GM23338 (cell line): ENCODE results near the gene IGFL4. TPM values are rescaled to one million over a fixed set of nuclear protein-coding genes. Genes with fewer than 3 reads are reported as not detected.

Source experiments
- ATAC-seq: fragments of 200-7000 bp; cut with Tn5 transposase; 3 replicates; pipeline ENCODE4 v1.9.1; 2020
- DNase-seq: peaks from one replicate; pipeline ENCODE4 v3.0.0-alpha.2; 2015; ENCODE audit warnings: low spot score
- H2AFZ ChIP-seq: fragments of 200-600 bp; sonication (generic); 2 replicates; pipeline ENCODE4 v1.8.0; 2016; ENCODE audit warnings: antibody characterized with exemption, mild to moderate bottlenecking, moderate library complexity
- H3F3A ChIP-seq: fragments of 200-600 bp; sonication (generic); replicated peaks from 2 replicates; pipeline ENCODE4 v1.8.0; 2017; ENCODE audit warnings: antibody characterized with exemption, mixed run types, low read depth
- H3K27ac ChIP-seq: fragments of 200-600 bp; sonication (generic); 2 replicates; pipeline ENCODE4 v1.6.1; 2016; ENCODE audit warnings: low read depth
- H3K27me3 ChIP-seq: fragments of 200-600 bp; sonication (generic); 2 replicates; pipeline ENCODE4 v1.8.0; 2016; ENCODE audit warnings: mild to moderate bottlenecking, mixed run types, moderate library complexity; ENCODE audit not compliant: insufficient read depth
- H3K36me3 ChIP-seq: fragments of 200-600 bp; sonication (generic); 2 replicates; pipeline ENCODE4 v1.8.0; 2016; ENCODE audit warnings: mild to moderate bottlenecking; ENCODE audit not compliant: insufficient read depth
- H3K4me1 ChIP-seq: fragments of 200-600 bp; sonication (generic); 2 replicates; pipeline ENCODE4 v1.8.0; 2016; ENCODE audit warnings: mild to moderate bottlenecking, moderate library complexity; ENCODE audit not compliant: insufficient read depth
- H3K4me2 ChIP-seq: fragments of 200-600 bp; sonication (generic); 2 replicates; pipeline ENCODE4 v1.7.1; 2017; ENCODE audit warnings: mixed run types
- H3K4me3 ChIP-seq: fragments of 200-600 bp; sonication (generic); 2 replicates; pipeline ENCODE4 v1.6.1; 2016; ENCODE audit warnings: mixed run types
- H3K79me2 ChIP-seq: fragments of 200-600 bp; sonication (generic); replicated peaks from 2 replicates; pipeline ENCODE4 v1.8.0; 2017; ENCODE audit warnings: mild to moderate bottlenecking; ENCODE audit not compliant: insufficient read depth
- H3K9me2 ChIP-seq: fragments of 200-600 bp; sonication (generic); 2 replicates; pipeline ENCODE4 v1.8.0; 2017; ENCODE audit not compliant: insufficient read depth
- H4K20me1 ChIP-seq: fragments of 200-600 bp; sonication (generic); replicated peaks from 2 replicates; pipeline ENCODE4 v1.8.0; 2017; ENCODE audit warnings: mild to moderate bottlenecking; ENCODE audit not compliant: insufficient read depth
- H3K27ac Mint-ChIP-seq: 2 replicates; pipeline ENCODE4 v1.8.0; 2020; ENCODE audit warnings: inconsistent platforms, mild to moderate bottlenecking, moderate library complexity, mixed read lengths
- H3K27me3 Mint-ChIP-seq: 3 replicates; pipeline ENCODE4 v1.8.0; 2022; ENCODE audit warnings: low read depth, mild to moderate bottlenecking, moderate library complexity, mixed read lengths, inconsistent platforms; ENCODE audit not compliant: insufficient read depth, poor library complexity
- H3K36me3 Mint-ChIP-seq: 3 replicates; pipeline ENCODE4 v1.8.0; 2021; ENCODE audit warnings: low read depth, mild to moderate bottlenecking, inconsistent platforms, moderate library complexity, mixed read lengths
- H3K4me1 Mint-ChIP-seq: 3 replicates; pipeline ENCODE4 v1.8.0; 2020; ENCODE audit warnings: mild to moderate bottlenecking, inconsistent platforms, mixed read lengths
- H3K4me3 Mint-ChIP-seq: 3 replicates; pipeline ENCODE4 v1.8.0; 2021; ENCODE audit warnings: moderate library complexity, mild to moderate bottlenecking, inconsistent platforms, mixed read lengths
- H3K9me3 Mint-ChIP-seq: 3 replicates; pipeline ENCODE4 v1.8.0; 2020; ENCODE audit warnings: moderate library complexity, mild to moderate bottlenecking, inconsistent platforms, mixed read lengths
- CTCF ChIP-seq, 2 experiments: fragments of 200-600 bp in 1 of 2; sonication (generic) in 1 of 2; conservative IDR thresholded peaks; 2 replicates each; pipeline versions ENCODE4 v1.5.1 to v1.6.1; 2016 to 2017; ENCODE audit warnings: antibody characterized with exemption in 2 of 2, low read depth in 2 of 2, mild to moderate bottlenecking in 2 of 2, moderate library complexity in 1 of 2
- ETS1 ChIP-seq: IDR thresholded peaks from 2 replicates; pipeline ENCODE4 v1.6.1; 2016; ENCODE audit warnings: antibody characterized with exemption
- EZH2phosphoT487 ChIP-seq: fragments of 200-600 bp; sonication (generic); IDR thresholded peaks from one replicate; pipeline ENCODE4 v1.8.1; 2018; ENCODE audit warnings: antibody characterized with exemption; ENCODE audit not compliant: unreplicated experiment
- POLR2AphosphoS5 ChIP-seq: IDR thresholded peaks from 2 replicates; pipeline ENCODE4 v1.6.1; 2016; ENCODE audit warnings: antibody characterized with exemption, low read depth
- ZNF331 ChIP-seq: fragments of 250-450 bp; sonication (Bioruptor Pico); IDR thresholded peaks from 2 replicates; pipeline ENCODE4 v1.5.0; 2020; ENCODE audit warnings: low read depth, mild to moderate bottlenecking, moderate library complexity
- polyA plus RNA-seq: library from polyadenylated mRNA; unstranded; fragments of >200 nt; fragmentation: Nextera tagmentation; extraction: Ambion mirVana; gene quantifications from 2 replicates; pipeline ENCODE4 v1.2.1, GENCODE V29; 2016
- total RNA-seq: library from RNA; depleted of rRNA; stranded (reverse); fragments of >200 nt; shearing (Covaris generic); gene quantifications from 2 replicates; pipeline ENCODE4 v1.2.3, GENCODE V29; 2014
- TF ChIP-seq, protein P1 (sequence below): IDR thresholded peaks from one replicate; pipeline ENCODE4 v1.6.1; 2018; ENCODE audit warnings: antibody characterized with exemption; ENCODE audit not compliant: unreplicated experiment
- TF ChIP-seq, protein P2 (sequence below): fragments of 250-450 bp; sonication (Bioruptor Pico); IDR thresholded peaks from 2 replicates; pipeline ENCODE4 v1.5.0; 2020; ENCODE audit warnings: mild to moderate bottlenecking, moderate library complexity

IGFL4 gene
- total and polyA plus RNA-seq, 2 experiments from 2014 or later, result 0.06 to 0.87 TPM

- TF ChIP-seq, protein P1, sequence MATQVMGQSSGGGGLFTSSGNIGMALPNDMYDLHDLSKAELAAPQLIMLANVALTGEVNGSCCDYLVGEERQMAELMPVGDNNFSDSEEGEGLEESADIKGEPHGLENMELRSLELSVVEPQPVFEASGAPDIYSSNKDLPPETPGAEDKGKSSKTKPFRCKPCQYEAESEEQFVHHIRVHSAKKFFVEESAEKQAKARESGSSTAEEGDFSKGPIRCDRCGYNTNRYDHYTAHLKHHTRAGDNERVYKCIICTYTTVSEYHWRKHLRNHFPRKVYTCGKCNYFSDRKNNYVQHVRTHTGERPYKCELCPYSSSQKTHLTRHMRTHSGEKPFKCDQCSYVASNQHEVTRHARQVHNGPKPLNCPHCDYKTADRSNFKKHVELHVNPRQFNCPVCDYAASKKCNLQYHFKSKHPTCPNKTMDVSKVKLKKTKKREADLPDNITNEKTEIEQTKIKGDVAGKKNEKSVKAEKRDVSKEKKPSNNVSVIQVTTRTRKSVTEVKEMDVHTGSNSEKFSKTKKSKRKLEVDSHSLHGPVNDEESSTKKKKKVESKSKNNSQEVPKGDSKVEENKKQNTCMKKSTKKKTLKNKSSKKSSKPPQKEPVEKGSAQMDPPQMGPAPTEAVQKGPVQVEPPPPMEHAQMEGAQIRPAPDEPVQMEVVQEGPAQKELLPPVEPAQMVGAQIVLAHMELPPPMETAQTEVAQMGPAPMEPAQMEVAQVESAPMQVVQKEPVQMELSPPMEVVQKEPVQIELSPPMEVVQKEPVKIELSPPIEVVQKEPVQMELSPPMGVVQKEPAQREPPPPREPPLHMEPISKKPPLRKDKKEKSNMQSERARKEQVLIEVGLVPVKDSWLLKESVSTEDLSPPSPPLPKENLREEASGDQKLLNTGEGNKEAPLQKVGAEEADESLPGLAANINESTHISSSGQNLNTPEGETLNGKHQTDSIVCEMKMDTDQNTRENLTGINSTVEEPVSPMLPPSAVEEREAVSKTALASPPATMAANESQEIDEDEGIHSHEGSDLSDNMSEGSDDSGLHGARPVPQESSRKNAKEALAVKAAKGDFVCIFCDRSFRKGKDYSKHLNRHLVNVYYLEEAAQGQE, result no peak
- TF ChIP-seq ZNF331 (CRISPR knock-in tag) (no peak), CTCF (conservative IDR thresholded peaks at IDR 0.05; ENCODE audit: low read depth in 2 of 2) (no peak)
Measured at GRCh38 chr19:46068345-46069258, 27.8 kb upstream of the IGFL4 start (continued).

- Histone ChIP-seq H3K36me3 (no peaks in the 10 kb centered on the region), H3K4me3 (no peak overlapping the region), H3F3A (no peaks in the 10 kb centered on the region), H4K20me1 (no peaks in the 10 kb centered on the region), H2AFZ (no peak overlapping the region), H3K4me1 (no peaks in the 10 kb centered on the region), H3K9me2 (no peaks in the 10 kb centered on the region), H3K4me2 (no peak overlapping the region), H3K27ac (no peak overlapping the region), H3K27me3 (no peaks in the 10 kb centered on the region), H3K79me2 (no peaks in the 10 kb centered on the region)
- ATAC-seq, result no peak
- no peaks in the 10 kb centered on the region for H3K4me1 Mint-ChIP-seq
- H3K36me3 Mint-ChIP-seq, result no peaks in the 10 kb centered on the region
- peaks cover 3% of the 10 kb centered on the region; the same call in 1 of the 3 replicates for H3K9me3 Mint-ChIP-seq
- H3K4me3 Mint-ChIP-seq, result no peak overlapping the region
- peaks cover 1% of the 10 kb centered on the region for H3K27me3 Mint-ChIP-seq
- DNase-seq, result no peak
- no peak overlapping the region for H3K27ac Mint-ChIP-seq
- no peak for TF ChIP-seq ETS1
- TF ChIP-seq POLR2AphosphoS5, result no peak
- TF ChIP-seq CTCF (conservative IDR thresholded peaks at IDR 0.05; ENCODE audit: low read depth in 2 of 2), result no peak
- TF ChIP-seq, protein P2, sequence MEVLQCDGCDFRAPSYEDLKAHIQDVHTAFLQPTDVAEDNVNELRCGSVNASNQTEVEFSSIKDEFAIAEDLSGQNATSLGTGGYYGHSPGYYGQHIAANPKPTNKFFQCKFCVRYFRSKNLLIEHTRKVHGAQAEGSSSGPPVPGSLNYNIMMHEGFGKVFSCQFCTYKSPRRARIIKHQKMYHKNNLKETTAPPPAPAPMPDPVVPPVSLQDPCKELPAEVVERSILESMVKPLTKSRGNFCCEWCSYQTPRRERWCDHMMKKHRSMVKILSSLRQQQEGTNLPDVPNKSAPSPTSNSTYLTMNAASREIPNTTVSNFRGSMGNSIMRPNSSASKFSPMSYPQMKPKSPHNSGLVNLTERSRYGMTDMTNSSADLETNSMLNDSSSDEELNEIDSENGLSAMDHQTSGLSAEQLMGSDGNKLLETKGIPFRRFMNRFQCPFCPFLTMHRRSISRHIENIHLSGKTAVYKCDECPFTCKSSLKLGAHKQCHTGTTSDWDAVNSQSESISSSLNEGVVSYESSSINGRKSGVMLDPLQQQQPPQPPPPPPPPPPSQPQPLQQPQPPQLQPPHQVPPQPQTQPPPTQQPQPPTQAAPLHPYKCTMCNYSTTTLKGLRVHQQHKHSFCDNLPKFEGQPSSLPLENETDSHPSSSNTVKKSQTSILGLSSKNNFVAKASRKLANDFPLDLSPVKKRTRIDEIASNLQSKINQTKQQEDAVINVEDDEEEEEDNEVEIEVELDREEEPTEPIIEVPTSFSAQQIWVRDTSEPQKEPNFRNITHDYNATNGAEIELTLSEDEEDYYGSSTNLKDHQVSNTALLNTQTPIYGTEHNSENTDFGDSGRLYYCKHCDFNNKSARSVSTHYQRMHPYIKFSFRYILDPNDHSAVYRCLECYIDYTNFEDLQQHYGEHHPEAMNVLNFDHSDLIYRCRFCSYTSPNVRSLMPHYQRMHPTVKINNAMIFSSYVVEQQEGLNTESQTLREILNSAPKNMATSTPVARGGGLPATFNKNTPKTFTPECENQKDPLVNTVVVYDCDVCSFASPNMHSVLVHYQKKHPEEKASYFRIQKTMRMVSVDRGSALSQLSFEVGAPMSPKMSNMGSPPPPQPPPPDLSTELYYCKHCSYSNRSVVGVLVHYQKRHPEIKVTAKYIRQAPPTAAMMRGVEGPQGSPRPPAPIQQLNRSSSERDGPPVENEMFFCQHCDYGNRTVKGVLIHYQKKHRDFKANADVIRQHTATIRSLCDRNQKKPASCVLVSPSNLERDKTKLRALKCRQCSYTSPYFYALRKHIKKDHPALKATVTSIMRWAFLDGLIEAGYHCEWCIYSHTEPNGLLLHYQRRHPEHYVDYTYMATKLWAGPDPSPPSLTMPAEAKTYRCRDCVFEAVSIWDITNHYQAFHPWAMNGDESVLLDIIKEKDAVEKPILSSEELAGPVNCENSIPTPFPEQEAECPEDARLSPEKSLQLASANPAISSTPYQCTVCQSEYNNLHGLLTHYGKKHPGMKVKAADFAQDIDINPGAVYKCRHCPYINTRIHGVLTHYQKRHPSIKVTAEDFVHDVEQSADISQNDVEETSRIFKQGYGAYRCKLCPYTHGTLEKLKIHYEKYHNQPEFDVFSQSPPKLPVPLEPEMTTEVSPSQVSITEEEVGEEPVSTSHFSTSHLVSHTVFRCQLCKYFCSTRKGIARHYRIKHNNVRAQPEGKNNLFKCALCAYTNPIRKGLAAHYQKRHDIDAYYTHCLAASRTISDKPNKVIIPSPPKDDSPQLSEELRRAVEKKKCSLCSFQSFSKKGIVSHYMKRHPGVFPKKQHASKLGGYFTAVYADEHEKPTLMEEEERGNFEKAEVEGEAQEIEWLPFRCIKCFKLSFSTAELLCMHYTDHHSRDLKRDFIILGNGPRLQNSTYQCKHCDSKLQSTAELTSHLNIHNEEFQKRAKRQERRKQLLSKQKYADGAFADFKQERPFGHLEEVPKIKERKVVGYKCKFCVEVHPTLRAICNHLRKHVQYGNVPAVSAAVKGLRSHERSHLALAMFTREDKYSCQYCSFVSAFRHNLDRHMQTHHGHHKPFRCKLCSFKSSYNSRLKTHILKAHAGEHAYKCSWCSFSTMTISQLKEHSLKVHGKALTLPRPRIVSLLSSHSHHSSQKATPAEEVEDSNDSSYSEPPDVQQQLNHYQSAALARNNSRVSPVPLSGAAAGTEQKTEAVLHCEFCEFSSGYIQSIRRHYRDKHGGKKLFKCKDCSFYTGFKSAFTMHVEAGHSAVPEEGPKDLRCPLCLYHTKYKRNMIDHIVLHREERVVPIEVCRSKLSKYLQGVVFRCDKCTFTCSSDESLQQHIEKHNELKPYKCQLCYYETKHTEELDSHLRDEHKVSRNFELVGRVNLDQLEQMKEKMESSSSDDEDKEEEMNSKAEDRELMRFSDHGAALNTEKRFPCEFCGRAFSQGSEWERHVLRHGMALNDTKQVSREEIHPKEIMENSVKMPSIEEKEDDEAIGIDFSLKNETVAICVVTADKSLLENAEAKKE (CRISPR knock-in tag), result no peak
- no peak for TF ChIP-seq EZH2phosphoT487
Measured at GRCh38 chr19:46067691-46068090, 26.9 kb upstream of the IGFL4 start.
